ENCODE measurements around the gene TSGA10IP. TPM values are rescaled to one million over a fixed set of nuclear protein-coding genes. Genes with fewer than 3 reads are reported as not detected.

The TSGA10IP gene
- total RNA-seq, 1 donor from 2014 or later = 0.68 TPM

DNA sequence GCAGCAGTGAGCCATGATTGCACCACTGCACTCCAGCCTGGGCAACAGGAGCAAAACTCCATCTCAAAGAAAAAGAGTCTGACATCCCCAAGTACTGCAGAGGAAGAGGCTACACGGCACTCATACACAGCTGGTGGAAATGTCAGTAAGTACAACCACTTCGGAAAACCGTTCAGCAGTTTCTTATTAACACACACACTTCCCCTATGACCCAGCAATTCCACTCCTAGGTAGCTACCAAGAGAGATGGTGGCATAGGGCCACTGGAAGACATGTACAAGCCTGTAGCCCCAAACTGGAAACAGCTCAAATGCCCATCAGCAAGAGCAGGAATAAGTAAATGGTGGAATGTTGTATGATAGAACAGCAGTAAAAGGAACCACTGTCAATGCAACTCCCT is 22.7 kb upstream of the TSGA10IP start:
- peak overlapping the region; percentile 20 for H3K4me3 Mint-ChIP-seq
- H3K4me1 Mint-ChIP-seq (ENCODE audit: unreplicated experiment) = no peaks in the 10 kb centered on the region
- DNase-seq (ENCODE audit: extremely low spot score, unreplicated experiment) = no peak
- no peaks in the 10 kb centered on the region for H3K9me3 Mint-ChIP-seq
- no peaks in the 10 kb centered on the region for H3K27me3 Mint-ChIP-seq
- H3K36me3 Mint-ChIP-seq = peaks cover 4% of the 10 kb centered on the region
- TF ChIP-seq, protein P1, sequence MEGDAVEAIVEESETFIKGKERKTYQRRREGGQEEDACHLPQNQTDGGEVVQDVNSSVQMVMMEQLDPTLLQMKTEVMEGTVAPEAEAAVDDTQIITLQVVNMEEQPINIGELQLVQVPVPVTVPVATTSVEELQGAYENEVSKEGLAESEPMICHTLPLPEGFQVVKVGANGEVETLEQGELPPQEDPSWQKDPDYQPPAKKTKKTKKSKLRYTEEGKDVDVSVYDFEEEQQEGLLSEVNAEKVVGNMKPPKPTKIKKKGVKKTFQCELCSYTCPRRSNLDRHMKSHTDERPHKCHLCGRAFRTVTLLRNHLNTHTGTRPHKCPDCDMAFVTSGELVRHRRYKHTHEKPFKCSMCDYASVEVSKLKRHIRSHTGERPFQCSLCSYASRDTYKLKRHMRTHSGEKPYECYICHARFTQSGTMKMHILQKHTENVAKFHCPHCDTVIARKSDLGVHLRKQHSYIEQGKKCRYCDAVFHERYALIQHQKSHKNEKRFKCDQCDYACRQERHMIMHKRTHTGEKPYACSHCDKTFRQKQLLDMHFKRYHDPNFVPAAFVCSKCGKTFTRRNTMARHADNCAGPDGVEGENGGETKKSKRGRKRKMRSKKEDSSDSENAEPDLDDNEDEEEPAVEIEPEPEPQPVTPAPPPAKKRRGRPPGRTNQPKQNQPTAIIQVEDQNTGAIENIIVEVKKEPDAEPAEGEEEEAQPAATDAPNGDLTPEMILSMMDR (conservative IDR thresholded peaks at IDR 0.05) = no peak
- no peak overlapping the region for H3K27ac Mint-ChIP-seq

DNA sequence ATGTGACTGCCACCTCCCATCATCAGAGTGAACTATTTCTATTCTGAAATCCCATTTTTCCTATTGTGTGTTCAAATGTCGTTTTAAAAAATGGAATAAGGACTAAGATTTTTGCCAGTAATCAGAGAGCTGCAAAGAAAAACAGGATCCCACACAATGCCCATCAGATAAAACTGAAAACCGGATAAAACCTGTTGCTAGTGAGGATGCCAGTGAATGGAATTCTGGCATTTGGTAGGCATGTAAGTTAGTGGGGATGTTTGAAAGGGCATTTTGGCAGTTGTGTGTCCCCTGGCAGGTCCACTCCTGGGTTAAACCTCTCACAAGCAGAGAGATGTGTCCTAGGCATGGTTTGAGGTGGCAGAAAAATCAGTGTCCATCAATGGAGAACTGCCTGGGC is 19.9 kb upstream of the TSGA10IP start:
- TF ChIP-seq, protein P1 (conservative IDR thresholded peaks at IDR 0.05) = no peak
- no peaks in the 10 kb centered on the region for H3K4me1 Mint-ChIP-seq (ENCODE audit: unreplicated experiment)
- H3K27ac Mint-ChIP-seq = no peak overlapping the region
- no peaks in the 10 kb centered on the region for H3K27me3 Mint-ChIP-seq
- H3K36me3 Mint-ChIP-seq = peaks cover 4% of the 10 kb centered on the region
- H3K9me3 Mint-ChIP-seq = no peaks in the 10 kb centered on the region
- no peak overlapping the region for H3K4me3 Mint-ChIP-seq
- no peak for DNase-seq (ENCODE audit: extremely low spot score, unreplicated experiment)

DNA sequence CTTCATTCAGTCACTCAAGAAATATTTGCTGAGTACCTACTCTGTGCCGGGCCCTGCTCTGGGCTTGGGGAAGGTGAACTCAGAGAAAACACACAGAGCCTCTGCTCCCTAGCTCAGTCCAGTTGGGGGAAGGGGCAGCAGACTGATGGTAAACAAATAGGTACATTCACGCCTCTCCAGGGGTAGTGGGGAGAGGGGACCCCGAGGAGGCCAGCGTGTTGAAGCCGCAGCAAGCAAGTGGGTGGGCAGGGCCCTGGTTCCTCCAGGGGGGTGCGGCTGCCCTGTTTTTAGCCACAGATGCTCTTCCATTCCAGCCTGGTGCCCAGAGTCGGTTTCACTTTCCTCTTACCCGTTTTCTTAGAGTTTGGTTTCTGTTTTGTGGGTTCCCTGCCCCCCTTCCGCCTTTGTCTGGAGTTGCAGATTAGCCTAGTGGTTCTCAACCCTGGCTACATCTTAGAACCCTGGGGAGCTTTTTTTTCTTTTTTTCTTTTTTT is 17.3 kb upstream of the TSGA10IP start:
- H3K27ac Mint-ChIP-seq = no peak overlapping the region
- no peaks in the 10 kb centered on the region for H3K9me3 Mint-ChIP-seq
- H3K4me1 Mint-ChIP-seq (ENCODE audit: unreplicated experiment) = no peaks in the 10 kb centered on the region
- H3K4me3 Mint-ChIP-seq = no peak overlapping the region
- no peaks in the 10 kb centered on the region for H3K27me3 Mint-ChIP-seq
- no peaks in the 10 kb centered on the region for H3K36me3 Mint-ChIP-seq
- TF ChIP-seq, protein P1 (conservative IDR thresholded peaks at IDR 0.05) = no peak
- DNase-seq (ENCODE audit: extremely low spot score, unreplicated experiment) = no peak

DNA sequence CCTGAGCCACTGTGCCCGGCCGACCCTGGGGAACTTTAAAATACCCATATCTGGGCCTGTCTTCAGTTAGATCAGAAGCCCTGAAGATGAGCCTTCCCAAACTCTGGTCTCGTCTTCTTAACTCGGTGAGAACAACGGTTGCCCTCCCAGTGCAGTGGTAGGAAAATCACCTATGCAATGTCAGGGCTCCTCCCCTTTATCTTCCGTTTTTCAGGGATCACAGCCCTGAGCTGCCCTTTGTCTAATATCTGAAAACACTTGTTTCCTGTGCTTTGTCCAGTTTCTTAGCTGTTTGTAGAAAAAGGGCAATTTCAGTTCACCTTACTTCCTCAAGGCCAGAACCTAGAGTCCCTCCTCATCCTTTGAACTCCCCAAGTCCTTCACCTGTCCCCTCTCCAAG is 16.6 kb upstream of the TSGA10IP start:
- Mint-ChIP-seq H3K27ac (no peak overlapping the region), H3K27me3 (no peaks in the 10 kb centered on the region), H3K4me3 (no peak overlapping the region), H3K36me3 (no peaks in the 10 kb centered on the region), H3K4me1 (ENCODE audit: unreplicated experiment) (no peaks in the 10 kb centered on the region), H3K9me3 (no peaks in the 10 kb centered on the region)
- TF ChIP-seq, protein P1 (conservative IDR thresholded peaks at IDR 0.05) = no peak
- no peak for DNase-seq (ENCODE audit: extremely low spot score, unreplicated experiment)

DNA sequence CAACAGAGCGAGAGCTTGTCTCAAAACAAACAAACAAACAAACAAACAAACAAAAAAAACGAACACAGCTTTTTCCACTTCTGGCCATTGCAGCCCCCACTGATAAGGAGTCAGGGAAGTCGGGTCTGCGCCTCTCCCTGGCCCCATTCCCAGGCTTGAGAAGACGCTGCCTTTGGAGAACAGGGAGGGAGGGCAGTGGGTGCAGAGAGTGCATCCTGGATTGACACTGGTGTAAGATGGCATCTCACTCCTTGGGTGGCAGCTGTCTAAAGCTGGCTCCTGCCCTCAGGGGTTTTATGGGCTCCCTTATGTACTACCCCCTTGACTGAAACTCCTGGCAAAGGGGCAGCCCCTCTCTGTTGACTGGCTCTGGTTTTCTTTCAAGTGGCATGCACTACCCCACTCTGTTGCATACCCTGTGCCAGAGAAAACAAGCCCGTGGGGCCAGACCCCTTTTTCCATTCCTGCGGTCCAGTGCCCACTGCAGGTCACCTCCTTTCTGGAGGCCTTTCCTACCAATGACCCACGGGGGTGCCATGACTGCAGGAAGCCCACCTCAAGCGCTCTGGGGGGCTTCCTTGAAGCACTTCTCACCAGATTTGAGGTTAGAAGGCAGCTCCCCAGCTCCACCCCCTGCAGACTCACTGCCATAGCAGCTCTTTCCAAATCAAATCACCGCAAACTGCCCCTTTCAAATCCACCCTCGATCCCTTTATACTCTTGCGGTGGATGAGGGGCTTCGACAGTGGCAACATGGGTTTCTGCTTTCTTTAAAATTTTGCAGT is 13.3 kb upstream of the TSGA10IP start:
- TF ChIP-seq, protein P1 (conservative IDR thresholded peaks at IDR 0.05) = no peak
- no peaks in the 10 kb centered on the region for H3K36me3 Mint-ChIP-seq
- DNase-seq (ENCODE audit: extremely low spot score, unreplicated experiment) = no peak
- no peaks in the 10 kb centered on the region for H3K9me3 Mint-ChIP-seq
- H3K4me1 Mint-ChIP-seq (ENCODE audit: unreplicated experiment) = peaks cover 4% of the 10 kb centered on the region
- no peaks in the 10 kb centered on the region for H3K27me3 Mint-ChIP-seq
- no peak overlapping the region for H3K27ac Mint-ChIP-seq
- H3K4me3 Mint-ChIP-seq = no peak overlapping the region

Measured in type B pancreatic cell (in vitro differentiated cells).